Epithelial cell of esophagus (primary cell): Measurements from ENCODE around the gene SLC8A1.

Experiments used
- DNase-seq: peaks from one replicate; pipeline ENCODE4 v3.0.0; 2010; ENCODE audit warnings: low read depth
- H3K4me3 ChIP-seq: 2 replicates; pipeline ENCODE4 v1.5.1; 2011; ENCODE audit warnings: mild to moderate bottlenecking, low read length, control low read depth
- TF ChIP-seq, protein P1 (sequence below): IDR thresholded peaks from 2 replicates; pipeline ENCODE4 v1.5.1; 2011; ENCODE audit warnings: low read depth, mild to moderate bottlenecking, low read length, control low read depth, inconsistent platforms; ENCODE audit not compliant: insufficient read depth; ENCODE audit errors: missing control alignments

The SLC8A1 gene

DNA sequence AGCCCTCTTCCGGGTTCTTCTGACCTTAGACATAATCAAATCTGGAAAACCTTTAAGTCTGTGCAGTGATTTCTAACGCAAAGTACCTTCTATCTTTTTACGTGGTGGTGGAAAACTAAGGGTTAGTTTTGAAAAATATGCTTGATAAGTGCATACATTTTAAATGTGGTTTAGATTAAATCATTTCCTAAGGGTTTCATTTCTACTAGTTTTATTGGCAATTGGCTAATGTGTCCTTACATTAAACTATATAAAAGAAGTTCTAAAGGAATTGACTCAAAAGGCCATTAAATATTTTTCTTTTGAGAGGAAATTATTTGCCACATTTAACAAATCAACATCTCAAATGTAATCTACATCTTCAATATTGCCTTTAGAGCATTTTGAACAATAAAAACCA is 404.5 kb downstream of the SLC8A1 start:
- TF ChIP-seq, protein P1, sequence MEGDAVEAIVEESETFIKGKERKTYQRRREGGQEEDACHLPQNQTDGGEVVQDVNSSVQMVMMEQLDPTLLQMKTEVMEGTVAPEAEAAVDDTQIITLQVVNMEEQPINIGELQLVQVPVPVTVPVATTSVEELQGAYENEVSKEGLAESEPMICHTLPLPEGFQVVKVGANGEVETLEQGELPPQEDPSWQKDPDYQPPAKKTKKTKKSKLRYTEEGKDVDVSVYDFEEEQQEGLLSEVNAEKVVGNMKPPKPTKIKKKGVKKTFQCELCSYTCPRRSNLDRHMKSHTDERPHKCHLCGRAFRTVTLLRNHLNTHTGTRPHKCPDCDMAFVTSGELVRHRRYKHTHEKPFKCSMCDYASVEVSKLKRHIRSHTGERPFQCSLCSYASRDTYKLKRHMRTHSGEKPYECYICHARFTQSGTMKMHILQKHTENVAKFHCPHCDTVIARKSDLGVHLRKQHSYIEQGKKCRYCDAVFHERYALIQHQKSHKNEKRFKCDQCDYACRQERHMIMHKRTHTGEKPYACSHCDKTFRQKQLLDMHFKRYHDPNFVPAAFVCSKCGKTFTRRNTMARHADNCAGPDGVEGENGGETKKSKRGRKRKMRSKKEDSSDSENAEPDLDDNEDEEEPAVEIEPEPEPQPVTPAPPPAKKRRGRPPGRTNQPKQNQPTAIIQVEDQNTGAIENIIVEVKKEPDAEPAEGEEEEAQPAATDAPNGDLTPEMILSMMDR: no peak
- DNase-seq: no peak
- H3K4me3 ChIP-seq: no peak overlapping the region
